AG08396 (cell line): ENCODE results near the gene PRR20G.

Source experiments
- DNase-seq: peaks from one replicate; pipeline ENCODE4 v3.0.0; 2012; ENCODE audit warnings: low spot score, mixed read lengths

PRR20G gene

GRCh38 chr3:127262533-127262932, 25.3 kb downstream of the PRR20G start:
- no peak for DNase-seq

DNA sequence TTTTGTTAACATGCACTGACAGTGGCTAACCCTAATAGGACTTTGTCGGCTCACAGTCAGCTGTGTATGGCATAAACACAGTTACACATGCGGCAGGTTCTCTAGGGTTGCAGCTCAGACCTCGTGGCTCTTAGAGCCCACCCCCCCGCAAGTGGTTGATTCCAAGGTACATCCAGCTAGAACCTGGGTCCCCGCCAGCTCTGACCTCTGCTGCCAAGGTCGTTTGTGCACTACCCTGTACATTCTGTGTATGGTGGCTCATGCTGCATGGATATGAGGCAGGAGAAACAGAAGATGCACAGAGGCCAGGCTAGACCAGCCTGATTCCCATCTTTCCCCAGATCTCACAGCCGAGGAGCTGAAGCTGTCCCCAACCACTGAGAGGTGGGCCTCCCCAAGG, 25.9 kb downstream of the PRR20G start:
- no peak for DNase-seq

- DNase-seq, result no peak
These were observed 26.9 kb downstream of the PRR20G start for GRCh38 chr3:127260826-127261555.

- no peak for DNase-seq
These were observed 27.4 kb downstream of the PRR20G start for GRCh38 chr3:127260416-127260815.

GRCh38 chr3:127259882-127260281, 28.0 kb downstream of the PRR20G start:
- DNase-seq, result no peak

DNA sequence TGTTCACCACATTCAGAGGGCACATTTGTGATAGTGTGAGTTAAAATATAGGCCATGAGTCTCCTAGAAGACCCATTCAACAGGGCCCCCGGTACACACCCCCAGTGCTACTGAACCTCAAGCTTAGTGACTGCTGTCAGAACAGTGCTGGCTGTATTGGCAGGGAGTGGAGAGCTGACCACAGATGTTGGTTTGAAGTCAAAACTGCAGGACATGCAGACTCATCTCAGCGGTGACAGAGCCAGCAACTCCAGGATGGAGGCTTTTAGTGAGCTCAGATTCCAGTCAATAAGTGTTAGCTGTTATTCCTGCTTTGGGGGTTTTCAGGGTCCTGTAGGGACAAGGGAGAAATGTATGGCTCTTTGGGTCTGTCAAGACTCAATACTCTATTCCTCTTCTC, 29.1 kb downstream of the PRR20G start:
- no peak for DNase-seq

DNA sequence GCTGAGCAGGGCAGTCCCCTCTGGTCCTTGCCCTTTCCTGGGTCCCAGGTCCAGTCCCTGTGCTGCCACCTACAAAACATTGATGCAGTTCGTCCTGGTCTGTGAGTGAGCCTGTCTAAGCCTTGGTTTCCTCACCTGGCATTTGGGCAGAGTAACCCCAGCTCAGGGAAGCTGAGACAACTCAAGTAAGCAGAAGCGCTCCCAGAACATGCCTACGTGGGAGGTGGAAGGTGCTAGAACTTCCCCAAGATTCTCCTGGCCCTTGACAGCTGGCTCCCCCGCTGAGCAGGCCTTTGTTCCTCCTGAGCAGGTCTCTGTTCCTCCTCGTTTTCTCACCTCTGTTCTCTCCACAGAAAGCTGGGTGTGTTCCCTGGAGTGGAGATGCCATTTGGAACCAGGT, 30.5 kb downstream of the PRR20G start:
- DNase-seq, result no peak

GRCh38 chr3:127256733-127257271, 31.0 kb downstream of the PRR20G start:
- no peak for DNase-seq

DNA sequence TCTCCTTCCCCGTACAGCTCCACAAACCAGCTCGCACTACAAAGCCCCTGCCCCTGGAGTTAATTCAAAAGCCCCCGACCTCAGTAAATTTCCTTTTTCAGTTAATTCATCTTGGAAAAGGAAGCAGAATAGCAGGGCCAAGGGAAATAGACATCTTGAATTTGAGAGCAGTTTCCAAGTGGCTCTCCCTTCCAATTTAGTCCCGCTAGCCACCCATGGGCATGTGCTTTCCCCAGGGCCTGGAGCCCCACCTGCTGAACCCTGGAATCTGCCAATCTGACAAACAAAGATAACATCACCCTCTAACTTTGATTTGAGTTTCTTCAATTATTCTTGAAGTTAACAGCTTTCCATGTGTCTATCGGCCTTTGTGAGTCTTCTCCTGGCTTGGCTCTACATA, 31.7 kb downstream of the PRR20G start:
- DNase-seq, result no peak

GRCh38 chr3:127255516-127255915, 32.3 kb downstream of the PRR20G start:
- no peak for DNase-seq

DNA sequence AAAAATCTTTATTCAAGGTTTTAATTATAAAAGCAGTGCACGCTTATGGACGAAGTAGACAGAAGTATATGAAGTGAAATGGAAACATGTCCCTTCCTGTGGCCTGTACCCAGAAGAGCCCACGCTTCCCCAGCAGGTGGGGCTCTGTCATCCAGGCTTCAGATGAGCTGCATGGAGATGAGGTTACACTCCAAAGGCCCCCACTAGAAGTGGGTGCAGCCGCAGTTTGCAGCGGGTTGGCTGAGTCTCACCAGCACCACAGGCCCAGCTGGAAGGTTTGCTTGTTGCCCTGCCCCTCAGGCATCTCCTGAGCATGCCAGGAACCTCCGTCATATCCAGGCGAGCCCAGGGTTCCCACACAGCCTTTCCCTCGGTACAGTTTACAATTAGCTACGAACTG, 33.1 kb downstream of the PRR20G start:
- DNase-seq, result no peak

DNA sequence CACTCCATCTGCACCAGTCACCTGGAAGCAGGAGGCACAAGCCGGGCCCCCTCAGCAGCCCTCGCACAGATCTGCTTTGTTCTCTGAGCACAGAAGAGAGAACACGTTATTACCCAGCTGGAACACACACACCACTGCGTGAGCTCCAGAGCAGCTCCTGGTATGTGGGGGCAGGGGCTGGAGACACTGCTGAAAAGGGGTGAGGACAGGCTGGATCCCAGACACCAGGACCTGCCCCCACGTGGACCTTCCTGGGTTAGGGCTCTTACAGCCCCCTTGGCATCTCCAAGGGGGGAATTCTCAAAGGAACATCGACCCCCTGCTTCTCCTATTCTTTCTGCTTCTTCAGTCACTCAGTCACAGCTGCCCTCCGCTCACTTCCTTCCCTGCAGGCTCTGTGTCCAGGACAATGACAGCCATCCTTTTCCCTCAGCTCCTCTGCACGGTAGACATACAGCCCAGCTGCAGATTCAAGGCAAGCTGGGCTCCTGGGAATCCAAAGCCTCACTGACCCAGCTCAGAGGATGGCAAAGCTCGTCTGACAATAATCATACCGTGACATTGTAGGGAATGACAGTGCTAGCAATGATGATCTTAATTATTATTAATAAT, 33.7 kb downstream of the PRR20G start:
- DNase-seq, result no peak

- no peak for DNase-seq
These were observed 34.4 kb downstream of the PRR20G start for GRCh38 chr3:127253491-127253890.

DNA sequence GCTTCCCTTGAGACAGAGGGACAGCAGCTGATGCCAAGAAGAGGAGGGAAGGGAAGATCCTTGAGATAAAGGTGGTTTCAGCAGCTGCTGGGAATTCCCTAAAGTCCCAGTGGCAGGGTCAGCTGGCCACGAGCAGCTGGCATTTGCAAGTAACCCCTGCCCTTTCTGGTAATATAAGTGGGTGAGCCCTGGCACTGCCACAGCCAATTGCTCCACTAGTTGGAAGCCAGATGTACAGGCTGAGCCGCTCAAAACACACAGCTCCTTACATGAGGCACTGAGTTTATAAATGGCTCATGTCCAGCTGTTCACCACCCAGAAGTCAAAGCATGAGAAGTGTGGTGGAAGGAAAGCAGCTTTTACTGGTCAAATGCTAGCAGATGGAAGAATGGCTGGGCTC, 35.4 kb downstream of the PRR20G start:
- no peak for DNase-seq

DNA sequence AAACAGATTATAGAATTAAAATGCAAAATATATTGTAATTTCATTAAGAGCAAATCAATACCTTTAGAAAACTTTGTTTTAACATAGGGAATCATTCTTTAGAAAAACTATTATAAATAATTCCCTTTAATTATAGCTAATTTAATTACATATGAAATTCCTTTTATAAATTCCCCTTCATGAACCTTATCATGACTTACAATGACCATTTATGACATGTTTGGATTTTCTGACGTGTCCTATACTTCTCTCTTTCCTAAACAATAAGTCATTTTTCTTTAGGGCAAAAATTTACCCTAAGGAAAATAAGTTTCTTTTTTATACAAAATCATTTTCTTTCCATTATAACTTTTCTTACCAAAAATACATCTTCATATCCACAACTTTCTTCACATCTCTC, 37.8 kb downstream of the PRR20G start:
- DNase-seq, result no peak

GRCh38 chr3:127247292-127247691, 40.6 kb downstream of the PRR20G start:
- DNase-seq, result no peak

GRCh38 chr3:127238602-127239001, 49.2 kb downstream of the PRR20G start:
- no peak for DNase-seq

GRCh38 chr3:127237835-127238234, 50.0 kb downstream of the PRR20G start:
- DNase-seq, result no peak

- no peak for DNase-seq
These were observed 52.1 kb downstream of the PRR20G start for GRCh38 chr3:127235706-127236105.

- DNase-seq, result no peak
These were observed 53.1 kb downstream of the PRR20G start for GRCh38 chr3:127234778-127235177.
